ENCODE data around the gene SCAMP1.
"Not testable (repeated sequence)": the region's sequence is repeated elsewhere in the genome, so short reads cannot be mapped to it uniquely, and the experiment has no call there.

SCAMP1 gene

DNA sequence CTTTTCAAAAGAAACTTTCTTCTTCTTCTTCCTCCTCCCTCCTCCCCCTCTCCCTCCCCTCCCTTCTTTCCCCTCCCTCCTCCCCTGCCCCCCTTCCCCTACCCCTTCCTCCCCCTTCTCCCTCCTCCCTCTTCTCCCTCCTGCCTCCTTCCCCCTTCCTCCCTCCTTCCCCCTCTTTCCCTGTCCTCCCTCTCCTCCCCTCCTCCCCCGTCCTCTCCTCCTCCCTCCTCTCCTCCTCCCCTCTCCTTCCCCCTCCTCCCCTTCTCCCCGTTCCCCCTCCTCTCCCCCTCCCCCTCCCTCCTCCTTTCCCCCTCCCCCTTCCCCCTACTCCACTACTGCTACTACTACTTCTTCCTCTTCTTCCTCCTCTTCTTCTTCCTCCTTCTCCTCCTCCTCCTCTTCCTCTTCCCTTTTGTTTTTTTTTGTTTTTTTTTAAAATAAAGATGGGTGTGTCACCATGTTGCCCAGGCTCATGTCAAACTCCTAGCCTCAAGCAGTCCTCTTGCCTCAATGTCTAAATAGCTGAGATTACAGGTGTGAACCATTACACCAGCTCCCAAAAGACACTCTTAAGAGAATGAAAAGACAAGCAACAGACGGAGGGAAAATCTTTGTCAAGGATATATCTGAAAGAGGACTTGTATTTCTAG lies 87.5 kb downstream of the SCAMP1 start:
- no peak overlapping the region for H3K4me3 ChIP-seq (ENCODE audit: low read length)
- H3K27ac ChIP-seq (ENCODE audit: low read length), result no peak overlapping the region
- H3K9me3 ChIP-seq (ENCODE audit: insufficient read depth, low read depth, low read length), result no peaks in the 10 kb centered on the region
- H3K9ac ChIP-seq (ENCODE audit: low read depth, low read length), result no peak overlapping the region
- no peaks in the 10 kb centered on the region for H3K36me3 ChIP-seq (ENCODE audit: insufficient read depth, low read depth, low read length)
- H3K27me3 ChIP-seq (ENCODE audit: insufficient read depth, low read length), result no peaks in the 10 kb centered on the region
- H3K4me1 ChIP-seq (ENCODE audit: insufficient read depth, low read length), result no peaks in the 10 kb centered on the region

DNA sequence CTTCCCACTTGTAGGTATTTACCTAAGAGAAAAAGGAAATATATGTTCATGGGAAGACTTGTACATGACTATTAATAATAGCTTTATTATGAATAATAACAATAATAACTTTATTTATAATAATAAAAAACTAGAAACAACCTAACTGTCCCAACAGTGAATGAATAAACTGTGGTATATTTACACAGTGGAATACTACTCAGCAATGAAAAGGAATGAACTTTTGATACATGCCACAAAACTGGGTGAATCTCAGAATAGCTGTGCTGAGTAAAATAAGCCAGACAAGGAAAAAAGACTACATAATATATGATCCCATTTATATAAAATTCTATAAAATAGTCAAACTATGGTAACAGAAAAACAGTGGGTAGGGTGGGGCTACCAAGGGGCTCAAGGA lies 88.7 kb downstream of the SCAMP1 start:
- H3K4me1 ChIP-seq (ENCODE audit: insufficient read depth, low read length), result no peaks in the 10 kb centered on the region
- H3K27ac ChIP-seq (ENCODE audit: low read length), result no peak overlapping the region
- H3K4me3 ChIP-seq (ENCODE audit: low read length), result no peak overlapping the region
- no peaks in the 10 kb centered on the region for H3K9me3 ChIP-seq (ENCODE audit: insufficient read depth, low read depth, low read length)
- no peak overlapping the region for H3K9ac ChIP-seq (ENCODE audit: low read depth, low read length)
- H3K36me3 ChIP-seq (ENCODE audit: insufficient read depth, low read depth, low read length), result no peaks in the 10 kb centered on the region
- H3K27me3 ChIP-seq (ENCODE audit: insufficient read depth, low read length), result no peaks in the 10 kb centered on the region

DNA sequence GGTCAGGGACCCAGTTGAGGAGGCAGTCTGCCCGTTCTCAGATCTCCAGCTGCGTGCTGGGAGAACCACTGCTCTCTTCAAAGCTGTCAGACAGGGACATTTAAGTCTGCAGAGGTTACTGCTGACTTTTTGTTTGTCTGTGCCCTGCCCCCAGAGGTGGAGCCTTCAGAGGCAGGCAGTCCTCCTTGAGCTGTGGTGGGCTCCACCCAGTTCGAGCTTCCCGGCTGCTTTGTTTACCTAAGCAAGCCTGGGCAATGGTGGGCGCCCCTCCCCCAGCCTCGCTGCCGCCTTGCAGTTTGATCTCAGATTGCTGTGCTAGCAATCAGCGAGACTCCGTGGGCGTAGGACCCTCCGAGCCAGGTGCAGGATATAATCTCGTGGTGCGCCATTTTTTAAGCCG lies 97.1 kb downstream of the SCAMP1 start:
- H3K9me3 ChIP-seq (ENCODE audit: insufficient read depth, low read depth, low read length); H3K4me1 ChIP-seq (ENCODE audit: insufficient read depth, low read length); H3K36me3 ChIP-seq (ENCODE audit: insufficient read depth, low read depth, low read length); H3K9ac ChIP-seq (ENCODE audit: low read depth, low read length); H3K27me3 ChIP-seq (ENCODE audit: insufficient read depth, low read length); H3K27ac ChIP-seq (ENCODE audit: low read length); H3K4me3 ChIP-seq (ENCODE audit: low read length): not testable (repeated sequence)

DNA sequence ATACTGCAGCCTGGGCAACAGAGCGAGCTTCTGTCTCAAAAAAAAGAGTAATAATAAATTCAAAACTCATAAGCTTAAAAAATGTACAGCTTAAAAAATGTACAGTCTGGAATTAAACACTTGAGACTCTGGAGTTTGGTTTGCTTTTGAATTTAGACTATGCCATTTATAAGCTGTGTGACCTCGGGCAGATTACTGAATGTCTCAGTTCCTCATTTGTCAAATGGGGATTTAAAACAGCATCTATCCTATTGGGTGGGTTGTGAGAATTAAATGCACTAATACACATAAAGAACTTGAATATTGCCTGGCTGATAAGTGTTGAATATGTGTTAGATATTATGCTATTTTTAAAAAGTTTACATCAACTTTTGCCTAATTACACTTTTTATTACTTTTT lies 98.4 kb downstream of the SCAMP1 start:
- no peaks in the 10 kb centered on the region for H3K27me3 ChIP-seq (ENCODE audit: insufficient read depth, low read length)
- no peaks in the 10 kb centered on the region for H3K9me3 ChIP-seq (ENCODE audit: insufficient read depth, low read depth, low read length)
- H3K36me3 ChIP-seq (ENCODE audit: insufficient read depth, low read depth, low read length), result peaks cover 7% of the 10 kb centered on the region; the same call in 1 of the 2 replicates
- no peak overlapping the region for H3K9ac ChIP-seq (ENCODE audit: low read depth, low read length)
- H3K4me1 ChIP-seq (ENCODE audit: insufficient read depth, low read length), result no peaks in the 10 kb centered on the region; the same call in 1 of the 2 replicates
- no peak overlapping the region for H3K27ac ChIP-seq (ENCODE audit: low read length)
- no peak overlapping the region for H3K4me3 ChIP-seq (ENCODE audit: low read length)

DNA sequence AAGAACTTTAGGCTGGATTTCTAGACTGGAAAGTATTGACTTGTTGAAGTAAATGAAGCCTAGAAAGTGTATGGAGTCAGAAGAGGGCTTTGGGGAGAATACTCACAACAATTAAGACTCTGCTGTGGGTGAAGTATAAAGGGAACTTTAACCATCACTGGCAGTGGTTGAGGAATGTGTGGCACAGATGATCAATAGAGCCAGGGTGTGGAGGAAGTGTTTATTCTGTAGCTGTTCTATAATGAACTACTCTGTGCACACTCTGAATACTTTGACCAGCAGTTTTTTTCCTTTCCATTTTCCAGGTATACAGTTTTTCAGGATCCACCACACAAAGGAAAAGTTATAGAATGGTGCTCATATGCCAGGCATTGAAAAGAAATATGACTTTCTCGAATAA lies 106.7 kb downstream of the SCAMP1 start:
- Histone ChIP-seq H3K9me3 (ENCODE audit: insufficient read depth, low read depth, low read length) (no peaks in the 10 kb centered on the region), H3K27me3 (ENCODE audit: insufficient read depth, low read length) (no peaks in the 10 kb centered on the region), H3K4me1 (ENCODE audit: insufficient read depth, low read length) (no peaks in the 10 kb centered on the region), H3K36me3 (ENCODE audit: insufficient read depth, low read depth, low read length) (no peaks in the 10 kb centered on the region), H3K27ac (ENCODE audit: low read length) (no peak overlapping the region), H3K4me3 (ENCODE audit: low read length) (no peak overlapping the region), H3K9ac (ENCODE audit: low read depth, low read length) (no peak overlapping the region)

DNA sequence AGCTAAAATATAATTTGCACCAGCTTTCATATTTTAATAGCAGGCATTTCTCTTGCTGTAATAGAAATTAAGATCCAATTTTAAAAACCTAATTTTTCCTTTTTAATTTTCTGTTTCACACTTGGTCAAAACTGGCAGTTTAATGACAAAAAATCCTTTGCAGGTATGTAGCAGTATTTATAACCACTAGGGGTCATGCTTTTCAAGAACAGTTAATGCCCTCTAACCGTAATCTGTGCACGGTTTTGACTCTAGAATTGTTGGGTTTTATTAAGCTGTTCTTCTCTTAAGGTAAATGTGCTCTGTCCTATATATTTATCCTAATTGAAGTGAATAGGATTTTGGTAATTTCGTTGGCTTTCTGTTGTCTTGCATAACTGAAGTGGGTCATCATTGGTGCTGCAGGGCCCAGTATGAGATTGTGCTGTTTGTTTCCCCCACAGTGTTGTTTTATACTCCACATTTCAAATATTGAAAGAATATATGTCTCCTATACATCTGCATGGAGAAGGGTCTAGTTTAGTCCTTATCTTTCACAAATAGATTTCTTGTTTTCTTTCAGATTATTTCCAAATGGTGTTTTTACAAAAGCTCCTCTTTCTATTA lies 107.4 kb downstream of the SCAMP1 start:
- Histone ChIP-seq H3K36me3 (ENCODE audit: insufficient read depth, low read depth, low read length) (no peaks in the 10 kb centered on the region), H3K27ac (ENCODE audit: low read length) (no peak overlapping the region), H3K4me3 (ENCODE audit: low read length) (no peak overlapping the region), H3K27me3 (ENCODE audit: insufficient read depth, low read length) (no peaks in the 10 kb centered on the region), H3K9ac (ENCODE audit: low read depth, low read length) (no peak overlapping the region), H3K4me1 (ENCODE audit: insufficient read depth, low read length) (no peaks in the 10 kb centered on the region), H3K9me3 (ENCODE audit: insufficient read depth, low read depth, low read length) (no peaks in the 10 kb centered on the region)

DNA sequence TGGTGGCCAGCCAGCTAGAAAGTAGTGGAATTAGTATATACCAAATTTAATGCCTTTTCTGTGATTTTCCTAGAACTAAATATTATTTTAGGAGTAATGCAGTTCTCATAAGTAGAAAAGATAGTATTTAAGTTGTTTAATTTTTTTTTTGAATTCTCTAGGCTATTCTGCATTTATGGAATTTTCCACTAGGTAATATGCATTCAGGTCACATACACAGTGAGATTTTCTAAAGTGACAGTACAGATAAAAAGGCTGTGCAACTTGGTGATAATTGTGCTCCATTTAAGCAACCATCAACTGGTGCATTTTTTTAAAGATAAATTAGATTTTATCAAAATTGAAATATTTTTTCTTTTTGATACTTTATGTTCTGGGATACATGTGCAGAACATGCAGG lies 111.5 kb downstream of the SCAMP1 start:
- no peaks in the 10 kb centered on the region for H3K4me1 ChIP-seq (ENCODE audit: insufficient read depth, low read length)
- no peaks in the 10 kb centered on the region for H3K9me3 ChIP-seq (ENCODE audit: insufficient read depth, low read depth, low read length)

DNA sequence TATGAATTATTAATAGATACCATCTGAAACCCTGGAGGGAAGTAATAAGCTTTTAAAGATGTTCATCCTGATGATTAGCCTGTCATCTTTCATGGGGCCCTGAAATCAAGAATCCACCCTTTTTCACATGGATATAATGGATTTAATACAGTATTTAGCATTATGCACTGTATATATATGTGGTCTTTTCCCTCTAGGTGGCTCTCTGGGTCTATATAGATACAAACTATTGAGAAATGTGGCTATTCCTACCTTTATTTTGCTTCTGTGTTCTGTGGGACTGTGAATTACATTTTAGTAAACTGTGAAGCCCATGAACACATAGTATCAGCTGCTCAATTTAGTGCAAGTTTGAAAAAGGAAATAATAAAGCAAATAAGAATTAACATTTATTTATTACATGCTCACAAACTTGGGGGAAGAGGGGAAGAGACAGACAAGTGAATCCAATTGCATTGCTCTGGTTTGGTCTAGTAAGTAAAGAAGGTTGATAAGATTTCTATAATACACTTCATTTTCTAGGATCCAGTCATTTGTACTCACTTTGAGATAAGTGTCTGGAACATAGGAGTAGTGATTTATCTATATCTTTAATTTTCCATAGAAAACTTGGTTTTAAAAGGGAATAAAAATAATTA lies 112.2 kb downstream of the SCAMP1 start:
- Histone ChIP-seq H3K27ac (ENCODE audit: low read length) (no peak overlapping the region), H3K36me3 (ENCODE audit: insufficient read depth, low read depth, low read length) (peaks cover 8% of the 10 kb centered on the region; the same call in 1 of the 2 replicates), H3K27me3 (ENCODE audit: insufficient read depth, low read length) (no peaks in the 10 kb centered on the region), H3K9ac (ENCODE audit: low read depth, low read length) (no peak overlapping the region), H3K4me3 (ENCODE audit: low read length) (no peak overlapping the region), H3K4me1 (ENCODE audit: insufficient read depth, low read length) (no peaks in the 10 kb centered on the region), H3K9me3 (ENCODE audit: insufficient read depth, low read depth, low read length) (no peaks in the 10 kb centered on the region)

More for the DNA sequence above, 111.5 kb downstream of the SCAMP1 start:
- Histone ChIP-seq H3K27me3 (ENCODE audit: insufficient read depth, low read length) (no peaks in the 10 kb centered on the region), H3K27ac (ENCODE audit: low read length) (no peak overlapping the region), H3K4me3 (ENCODE audit: low read length) (no peak overlapping the region), H3K9ac (ENCODE audit: low read depth, low read length) (no peak overlapping the region), H3K36me3 (ENCODE audit: insufficient read depth, low read depth, low read length) (peaks cover 7% of the 10 kb centered on the region; the same call in 1 of the 2 replicates)

DNA sequence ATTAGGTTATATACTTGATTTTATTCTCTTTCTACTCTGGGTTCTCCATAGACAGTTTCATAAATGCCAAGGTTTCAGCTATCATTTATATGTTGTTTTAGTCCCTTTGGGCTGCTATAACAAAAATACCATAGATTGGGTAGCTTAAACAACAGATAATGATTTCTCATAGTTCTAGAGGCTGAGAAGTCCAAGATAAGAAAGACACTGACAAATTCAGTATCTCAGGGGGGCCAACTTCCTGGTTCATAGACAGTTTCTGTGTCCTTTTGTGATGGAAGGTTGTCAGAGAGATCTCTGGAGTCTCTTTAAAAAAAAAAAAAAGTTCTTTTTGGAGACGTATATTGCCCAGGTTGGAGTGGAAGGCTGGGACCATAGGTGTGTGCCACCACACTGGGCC lies 113.3 kb downstream of the SCAMP1 start:
- H3K27me3 ChIP-seq (ENCODE audit: insufficient read depth, low read length), result no peaks in the 10 kb centered on the region
- H3K4me1 ChIP-seq (ENCODE audit: insufficient read depth, low read length), result no peaks in the 10 kb centered on the region
- no peak overlapping the region for H3K9ac ChIP-seq (ENCODE audit: low read depth, low read length)
- H3K9me3 ChIP-seq (ENCODE audit: insufficient read depth, low read depth, low read length), result no peaks in the 10 kb centered on the region
- H3K36me3 ChIP-seq (ENCODE audit: insufficient read depth, low read depth, low read length), result peaks cover 8% of the 10 kb centered on the region; the same call in 1 of the 2 replicates
- no peak overlapping the region for H3K4me3 ChIP-seq (ENCODE audit: low read length)
- no peak overlapping the region for H3K27ac ChIP-seq (ENCODE audit: low read length)

DNA sequence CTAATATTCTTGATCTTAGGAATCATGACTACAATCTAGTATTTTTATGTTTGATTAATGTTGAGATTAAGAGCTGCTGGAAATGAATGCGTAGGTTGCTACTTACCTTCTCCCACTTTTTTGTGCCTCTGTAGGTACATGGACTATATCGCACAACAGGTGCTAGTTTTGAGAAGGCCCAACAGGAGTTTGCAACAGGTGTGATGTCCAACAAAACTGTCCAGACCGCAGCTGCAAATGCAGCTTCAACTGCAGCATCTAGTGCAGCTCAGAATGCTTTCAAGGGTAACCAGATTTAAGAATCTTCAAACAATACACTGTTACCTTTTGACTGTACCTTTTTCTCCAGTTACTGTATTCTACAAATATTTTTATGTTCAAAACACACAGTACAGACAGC lies 115.0 kb downstream of the SCAMP1 start:
- Histone ChIP-seq H3K36me3 (ENCODE audit: insufficient read depth, low read depth, low read length) (peaks cover 8% of the 10 kb centered on the region; the same call in 1 of the 2 replicates), H3K4me1 (ENCODE audit: insufficient read depth, low read length) (no peaks in the 10 kb centered on the region), H3K9ac (ENCODE audit: low read depth, low read length) (no peak overlapping the region), H3K4me3 (ENCODE audit: low read length) (no peak overlapping the region), H3K27me3 (ENCODE audit: insufficient read depth, low read length) (no peaks in the 10 kb centered on the region), H3K9me3 (ENCODE audit: insufficient read depth, low read depth, low read length) (no peaks in the 10 kb centered on the region), H3K27ac (ENCODE audit: low read length) (no peak overlapping the region)

DNA sequence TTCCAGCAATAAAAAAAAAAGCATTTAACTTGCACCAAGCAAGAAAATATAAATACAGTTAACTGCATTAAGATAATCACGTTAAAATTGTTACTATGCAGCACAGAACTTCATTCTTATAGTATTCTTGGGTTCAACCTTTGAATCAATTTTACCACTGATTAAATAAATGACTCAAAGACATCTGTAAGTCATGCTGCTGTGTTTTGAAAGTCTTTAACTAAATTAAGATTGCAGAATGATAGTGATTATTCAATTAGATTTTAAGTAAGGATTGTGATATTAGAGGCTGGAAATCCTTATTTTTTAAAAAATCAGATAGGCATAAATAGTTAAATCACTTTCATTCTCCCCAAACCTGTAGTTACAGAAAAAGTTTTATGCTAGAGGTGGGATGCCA lies 116.4 kb downstream of the SCAMP1 start:
- H3K27me3 ChIP-seq (ENCODE audit: insufficient read depth, low read length), result no peaks in the 10 kb centered on the region
- no peaks in the 10 kb centered on the region for H3K9me3 ChIP-seq (ENCODE audit: insufficient read depth, low read depth, low read length)
- H3K27ac ChIP-seq (ENCODE audit: low read length), result no peak overlapping the region
- H3K4me1 ChIP-seq (ENCODE audit: insufficient read depth, low read length), result no peaks in the 10 kb centered on the region
- no peak overlapping the region for H3K9ac ChIP-seq (ENCODE audit: low read depth, low read length)
- peaks cover 8% of the 10 kb centered on the region; the same call in 1 of the 2 replicates for H3K36me3 ChIP-seq (ENCODE audit: insufficient read depth, low read depth, low read length)
- no peak overlapping the region for H3K4me3 ChIP-seq (ENCODE audit: low read length)

DNA sequence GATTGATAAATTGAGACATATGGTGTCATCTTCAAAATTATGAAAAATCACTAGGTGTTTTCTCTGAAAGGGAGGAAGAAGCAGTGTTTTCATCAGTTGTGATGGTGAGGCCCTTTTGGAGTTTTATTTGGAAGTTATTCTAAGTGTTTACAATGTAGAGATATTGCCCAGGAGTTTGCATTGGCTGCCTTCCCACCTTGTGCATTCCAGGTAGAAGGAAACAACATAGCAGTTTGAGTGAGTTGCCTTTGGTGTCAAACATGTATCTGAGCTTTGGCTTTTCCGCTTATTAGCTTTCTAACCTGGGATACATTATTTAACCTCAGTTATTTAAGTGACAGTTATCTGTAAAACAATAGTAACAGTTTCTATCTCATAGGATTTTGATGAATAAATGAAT lies 122.5 kb downstream of the SCAMP1 start:
- Histone ChIP-seq H3K36me3 (ENCODE audit: insufficient read depth, low read depth, low read length) (peaks cover 19% of the 10 kb centered on the region; the same call in 1 of the 2 replicates), H3K27me3 (ENCODE audit: insufficient read depth, low read length) (no peaks in the 10 kb centered on the region), H3K9ac (ENCODE audit: low read depth, low read length) (no peak overlapping the region), H3K27ac (ENCODE audit: low read length) (no peak overlapping the region), H3K4me3 (ENCODE audit: low read length) (no peak overlapping the region), H3K4me1 (ENCODE audit: insufficient read depth, low read length) (no peaks in the 10 kb centered on the region), H3K9me3 (ENCODE audit: insufficient read depth, low read depth, low read length) (no peaks in the 10 kb centered on the region)
